HG03097 (cell line): ENCODE results near the gene NAA16.

ENCODE experiments used
- ATAC-seq: cut with Tn5 transposase; IDR thresholded peaks from one replicate; pipeline ENCODE4 v1.9.1; 2021; ENCODE audit not compliant: unreplicated experiment, low FRiP score

The NAA16 gene

DNA sequence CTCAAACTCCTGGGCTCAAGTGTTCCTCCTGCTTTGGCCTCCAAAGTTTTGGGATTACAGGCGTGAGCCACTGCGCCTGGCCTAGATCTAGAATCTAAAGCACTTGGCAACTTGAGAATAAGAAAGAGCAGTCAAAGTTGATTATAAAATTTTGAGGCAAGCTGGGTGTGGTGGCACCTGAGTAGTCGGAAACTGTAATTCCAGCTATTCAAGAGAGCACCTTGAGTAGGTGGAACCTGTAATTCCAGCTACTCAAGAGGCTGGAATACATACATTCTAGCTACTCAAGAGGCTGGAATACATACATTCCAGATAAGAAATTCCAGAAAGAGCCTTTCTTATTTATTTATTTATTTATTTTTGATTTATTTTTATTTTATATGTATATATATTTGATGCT, 8.3 kb upstream of the NAA16 start:
- no peak for ATAC-seq

- ATAC-seq, result no peak
These were observed 6.5 kb upstream of the NAA16 start for GRCh38 chr13:41304551-41304950.

DNA sequence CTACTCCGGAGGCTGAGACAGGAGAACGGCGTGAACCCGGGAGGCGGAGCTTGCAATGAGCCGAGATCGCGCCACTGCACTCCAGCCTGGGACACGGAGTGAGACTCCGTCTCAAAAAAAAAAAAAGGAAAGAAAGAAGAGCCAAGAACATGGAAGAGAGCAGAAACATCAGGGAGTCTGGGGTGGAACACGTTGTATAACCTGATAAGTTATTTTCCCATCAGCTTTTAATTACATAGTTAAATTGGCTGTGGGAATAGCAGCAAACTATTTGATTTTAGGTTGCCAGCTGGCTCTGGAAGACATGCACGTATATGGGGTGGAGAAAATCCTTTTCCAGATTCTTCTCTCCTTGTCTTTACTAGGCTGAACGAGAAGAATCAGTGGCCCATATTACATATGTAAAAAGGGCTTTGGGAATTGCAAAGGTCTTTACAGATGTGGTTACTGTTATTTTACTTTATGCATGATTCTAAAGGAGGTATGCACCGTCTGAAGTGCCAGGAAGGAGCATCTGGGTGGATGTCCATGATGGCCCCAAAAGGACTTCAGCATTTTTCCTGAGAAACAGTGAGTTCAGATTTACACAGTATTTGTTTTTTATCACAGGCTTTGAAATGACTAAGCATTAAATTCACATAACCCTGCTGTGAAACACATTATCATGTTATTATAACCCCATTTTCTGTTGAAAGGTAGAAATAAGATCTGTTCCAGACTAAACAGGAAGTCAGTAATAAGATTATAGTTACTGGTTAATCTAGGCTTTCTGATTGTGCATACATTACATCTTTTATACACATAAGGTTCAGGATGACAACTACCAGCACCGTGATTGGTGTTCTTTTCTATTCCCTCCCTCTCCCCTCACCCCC, 4.6 kb upstream of the NAA16 start:
- ATAC-seq, result no peak

DNA sequence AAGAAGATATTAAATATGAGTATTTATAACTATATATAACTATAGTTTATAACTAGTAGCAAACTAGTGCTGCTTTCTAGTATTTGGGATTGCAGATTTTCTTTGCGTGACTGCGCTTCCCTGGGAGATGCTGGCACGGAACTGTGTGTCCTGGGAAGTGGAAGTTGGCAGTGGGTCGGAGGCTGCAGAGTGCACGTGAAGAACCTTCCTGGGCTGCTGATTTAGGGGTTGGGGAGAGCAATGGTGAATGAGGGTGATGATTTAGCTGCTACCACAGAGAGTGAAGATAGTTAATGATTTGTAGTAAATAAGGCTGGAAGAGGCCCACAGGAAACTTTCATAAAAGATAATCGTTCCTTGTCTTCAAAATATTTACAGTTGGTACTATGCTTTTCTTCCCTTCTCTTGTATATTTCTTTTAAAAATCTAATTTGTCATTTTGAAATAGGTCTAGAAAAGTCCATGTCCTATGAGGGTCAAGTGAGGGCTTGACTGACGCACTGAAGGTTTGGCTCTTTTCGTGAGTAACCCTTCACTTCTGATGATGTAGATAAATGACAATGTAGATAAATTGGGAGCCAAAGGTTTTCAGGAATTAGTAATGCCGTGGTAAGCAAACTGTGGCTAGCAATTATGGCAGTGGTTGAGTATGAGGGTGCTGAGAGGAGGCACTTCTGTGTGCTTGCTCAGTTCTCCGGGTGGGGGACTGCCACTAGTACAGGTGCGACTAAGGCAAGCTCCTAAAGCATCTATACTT, 3.0 kb upstream of the NAA16 start:
- no peak for ATAC-seq

DNA sequence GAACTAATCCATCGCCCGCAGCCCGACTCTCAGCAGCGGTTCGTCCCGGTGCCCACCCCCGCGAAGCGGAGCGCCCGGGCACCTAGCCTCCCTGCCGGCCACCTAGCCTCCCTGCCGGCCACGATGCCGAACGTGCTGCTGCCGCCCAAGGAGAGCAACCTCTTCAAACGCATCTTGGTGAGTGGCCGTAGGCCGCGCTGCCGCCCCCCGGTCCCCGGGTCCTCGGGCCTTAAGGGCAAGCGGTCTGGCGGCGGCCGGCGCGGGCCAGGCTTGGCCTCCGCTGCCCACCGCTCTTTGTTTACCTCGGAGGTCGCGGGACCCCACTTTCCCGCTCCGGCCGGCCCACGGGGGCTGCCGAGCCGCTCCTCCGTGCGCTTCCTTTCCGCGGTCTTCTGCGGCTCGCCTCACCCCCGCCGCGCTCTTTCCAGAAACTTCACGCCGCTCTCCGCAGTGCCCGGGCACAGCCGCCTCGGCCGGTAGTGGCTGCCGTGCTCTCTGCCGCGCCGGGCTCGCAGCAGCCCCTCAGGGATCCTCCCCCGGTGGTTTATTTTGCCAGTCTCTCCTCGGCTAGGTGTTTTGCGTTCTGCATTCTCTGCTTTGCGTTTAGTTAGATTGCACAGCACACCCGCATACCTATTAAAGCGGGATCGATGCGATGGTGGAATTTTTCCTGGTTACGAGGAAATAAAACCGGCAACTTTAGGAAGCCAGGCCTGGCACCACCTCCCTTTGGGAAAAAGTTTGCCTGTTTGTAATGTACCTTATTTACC, 524 bp downstream of the NAA16 start:
- peak; percentile 48 for ATAC-seq

GRCh38 chr13:41312176-41312500, 1.1 kb downstream of the NAA16 start:
- ATAC-seq, result no peak

GRCh38 chr13:41313117-41313516, 2.0 kb downstream of the NAA16 start:
- no peak for ATAC-seq

- ATAC-seq, result no peak
These were observed 2.7 kb downstream of the NAA16 start for GRCh38 chr13:41313659-41314197.

GRCh38 chr13:41315443-41316047, 4.5 kb downstream of the NAA16 start:
- ATAC-seq, result no peak

DNA sequence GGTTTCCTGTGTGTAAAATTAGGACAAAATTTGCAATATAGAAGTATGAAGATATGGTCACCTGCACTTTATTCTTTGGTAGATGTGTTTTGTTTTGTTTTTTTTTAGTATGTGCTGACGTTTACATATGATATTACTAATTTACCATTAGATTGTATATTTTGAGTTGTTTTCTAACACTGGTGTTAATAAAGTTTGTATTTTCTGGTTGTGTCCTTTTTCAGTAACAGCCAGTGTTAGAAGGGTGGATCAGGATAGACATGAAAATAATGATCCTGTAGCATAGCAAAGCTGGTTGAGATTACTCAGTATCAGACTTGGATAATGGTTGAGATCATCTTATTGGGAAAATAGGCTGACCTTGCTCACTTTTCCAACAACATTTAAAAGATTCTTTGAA, 6.2 kb downstream of the NAA16 start:
- no peak for ATAC-seq

DNA sequence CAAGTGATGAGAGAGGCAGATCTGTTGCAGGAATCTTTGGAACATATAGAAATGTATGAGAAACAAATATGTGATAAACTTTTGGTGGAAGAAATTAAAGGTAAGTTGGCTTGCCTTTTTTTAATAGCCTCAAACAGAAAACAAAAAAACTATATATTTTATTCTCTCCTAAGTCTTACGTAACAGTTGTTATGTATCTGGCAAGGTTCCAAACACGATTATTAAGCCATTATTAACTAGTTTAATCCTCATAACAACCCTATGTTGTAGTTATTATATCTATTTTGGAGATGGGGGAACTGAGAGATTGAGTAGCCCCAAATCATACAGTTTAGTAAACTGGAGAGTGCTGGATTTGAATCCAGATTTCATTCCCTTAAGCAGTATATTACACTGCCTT, 14.7 kb downstream of the NAA16 start:
- ATAC-seq, result no peak

DNA sequence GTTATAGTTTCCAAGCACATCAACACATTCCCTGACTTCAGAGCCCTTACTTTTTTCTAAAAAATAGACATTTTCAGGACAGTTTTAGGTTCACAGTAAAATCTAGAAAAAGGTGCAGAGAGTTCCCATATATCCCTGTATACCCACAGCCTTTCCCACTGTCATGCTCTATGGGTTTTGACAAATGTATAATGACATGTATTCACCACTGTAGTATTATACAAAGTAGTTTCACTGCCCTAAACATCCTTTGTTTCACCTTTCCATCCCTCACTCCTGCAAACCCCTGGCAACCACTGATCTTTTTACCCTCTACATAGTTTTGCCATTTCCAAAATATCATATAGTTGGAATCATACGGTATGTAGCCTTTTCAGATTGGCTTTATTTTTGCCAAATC, 15.6 kb downstream of the NAA16 start:
- ATAC-seq, result no peak

- no peak for ATAC-seq
These were observed 17.1 kb downstream of the NAA16 start for GRCh38 chr13:41327994-41328790.

- no peak for ATAC-seq
These were observed 21.8 kb downstream of the NAA16 start for GRCh38 chr13:41332829-41333228.

DNA sequence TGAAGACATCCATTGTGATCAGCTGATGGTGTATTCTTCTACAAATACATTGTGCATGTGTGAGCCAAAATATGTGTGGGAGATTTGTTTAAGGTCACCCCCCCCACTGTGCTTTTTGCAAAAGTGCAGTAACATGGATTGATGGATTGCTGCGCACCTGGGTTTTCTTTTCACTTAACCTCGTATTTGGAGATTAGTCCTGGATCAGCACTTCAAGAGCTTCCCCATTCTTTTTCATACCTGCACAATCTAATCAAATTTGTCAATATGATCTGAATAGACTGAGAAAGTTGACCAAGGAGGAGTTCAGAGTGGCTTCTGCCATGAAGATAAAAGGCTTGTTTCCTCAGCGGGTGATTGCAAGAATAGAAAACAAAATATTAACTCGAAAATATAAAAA, 23.7 kb downstream of the NAA16 start:
- no peak for ATAC-seq

GRCh38 chr13:41344358-41344757, 33.3 kb downstream of the NAA16 start:
- no peak for ATAC-seq

DNA sequence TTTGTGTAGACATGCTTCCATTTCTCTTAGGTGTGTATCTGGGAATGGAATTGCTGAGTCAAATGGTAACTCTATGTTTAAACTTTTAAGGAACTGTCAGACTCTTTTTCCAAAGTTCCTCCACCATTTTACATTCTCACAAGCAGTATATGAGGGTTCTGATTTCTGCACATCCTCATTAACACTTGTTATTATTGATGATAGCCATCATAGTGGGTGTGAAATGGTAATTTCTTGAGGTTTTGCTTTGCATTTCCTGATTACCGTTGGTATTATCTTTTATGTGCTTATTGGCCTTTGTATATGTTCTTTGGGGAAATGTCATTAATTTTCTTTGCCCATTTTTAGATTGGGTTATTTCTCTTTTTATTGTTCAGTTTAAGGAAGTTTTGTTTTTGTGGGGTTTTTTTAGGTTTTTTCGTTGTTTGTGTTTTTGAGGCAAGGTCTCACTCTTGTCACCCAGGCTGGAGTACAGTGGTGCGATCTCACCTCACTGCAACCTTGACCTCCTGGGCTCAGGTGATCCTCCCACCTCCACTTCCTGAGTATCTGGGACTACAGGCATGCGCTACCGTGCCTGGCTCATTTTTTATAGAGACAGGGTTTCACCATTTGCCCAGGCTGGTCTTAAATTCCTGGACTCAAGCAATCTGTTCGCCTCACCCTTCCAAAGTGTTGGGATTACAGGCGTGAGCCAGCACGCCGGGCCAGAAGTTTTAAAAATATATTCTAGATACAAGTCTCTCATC, 34.3 kb downstream of the NAA16 start:
- no peak for ATAC-seq

DNA sequence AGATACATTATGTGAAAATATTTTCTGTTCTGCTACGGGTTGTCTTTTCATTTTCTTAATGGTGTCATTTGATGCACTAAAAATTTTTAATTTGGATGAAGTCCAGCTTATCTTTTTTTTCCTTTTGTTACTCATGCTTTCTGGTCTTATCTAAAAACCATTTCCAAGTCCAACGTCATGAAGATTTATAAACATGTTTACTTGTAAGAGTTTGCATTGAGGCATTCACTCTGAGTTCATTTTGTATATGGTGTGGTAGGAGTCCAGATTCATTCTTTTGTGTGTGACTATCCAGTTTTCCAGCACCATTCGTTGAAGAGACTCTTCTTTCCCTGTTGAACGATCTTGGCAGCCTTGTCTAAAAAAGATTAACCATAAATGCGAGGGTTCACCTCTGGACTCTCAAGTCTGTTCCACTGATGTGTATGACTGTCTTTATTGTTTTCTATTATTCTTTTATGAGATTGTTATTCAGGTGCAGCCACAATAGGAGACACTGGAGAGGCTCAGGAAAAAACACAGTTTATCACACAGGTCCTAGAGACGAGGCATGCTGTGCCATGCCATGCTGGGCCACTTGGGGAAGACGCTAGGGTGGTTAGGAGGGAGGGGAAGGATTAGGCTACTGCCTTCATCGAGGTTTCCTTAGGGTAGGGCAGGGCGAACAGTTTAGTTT, 35.0 kb downstream of the NAA16 start:
- ATAC-seq, result no peak
